Astrocyte (in vitro differentiated cells and primary cell): ENCODE results near the gene C15orf62.

Source experiments
- CTCF ChIP-seq: IDR thresholded peaks from 2 replicates; pipeline ENCODE4 v1.5.1; 2011; ENCODE audit warnings: low read depth, mild to moderate bottlenecking, inconsistent platforms, low read length, moderate library complexity; ENCODE audit not compliant: insufficient read depth
- EZH2 ChIP-seq: IDR thresholded peaks from 2 replicates; pipeline ENCODE4 v1.6.1; 2012; ENCODE audit warnings: mild to moderate bottlenecking, low read length, inconsistent platforms; ENCODE audit not compliant: insufficient read depth

GRCh38 chr15:40785814-40786213 is 16.0 kb downstream of the C15orf62 start:
- TF ChIP-seq CTCF: no peak
- no peak for TF ChIP-seq EZH2
